Measurements from ENCODE around the gene CALN1.

Gene CALN1

DNA sequence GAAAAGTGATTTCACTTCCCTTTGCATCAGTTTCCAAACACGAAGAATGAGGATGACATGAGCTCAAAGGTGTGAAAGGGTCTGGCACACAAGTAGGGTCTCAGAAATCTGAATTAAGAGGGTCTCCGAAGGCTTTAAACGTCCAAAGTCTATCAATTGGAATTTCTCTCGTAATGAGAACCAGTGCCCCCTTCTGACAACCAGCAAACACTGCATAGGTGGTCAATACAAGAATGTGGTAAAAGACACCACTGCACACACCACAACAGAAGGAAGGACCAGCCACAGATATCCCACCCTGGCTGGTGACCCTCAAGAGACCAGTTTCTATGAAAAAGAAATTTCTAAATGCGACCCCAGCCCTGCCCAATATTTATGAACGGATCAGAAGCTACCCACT is 78.1 kb downstream of the CALN1 start (continued):
- TF ChIP-seq, protein P1, sequence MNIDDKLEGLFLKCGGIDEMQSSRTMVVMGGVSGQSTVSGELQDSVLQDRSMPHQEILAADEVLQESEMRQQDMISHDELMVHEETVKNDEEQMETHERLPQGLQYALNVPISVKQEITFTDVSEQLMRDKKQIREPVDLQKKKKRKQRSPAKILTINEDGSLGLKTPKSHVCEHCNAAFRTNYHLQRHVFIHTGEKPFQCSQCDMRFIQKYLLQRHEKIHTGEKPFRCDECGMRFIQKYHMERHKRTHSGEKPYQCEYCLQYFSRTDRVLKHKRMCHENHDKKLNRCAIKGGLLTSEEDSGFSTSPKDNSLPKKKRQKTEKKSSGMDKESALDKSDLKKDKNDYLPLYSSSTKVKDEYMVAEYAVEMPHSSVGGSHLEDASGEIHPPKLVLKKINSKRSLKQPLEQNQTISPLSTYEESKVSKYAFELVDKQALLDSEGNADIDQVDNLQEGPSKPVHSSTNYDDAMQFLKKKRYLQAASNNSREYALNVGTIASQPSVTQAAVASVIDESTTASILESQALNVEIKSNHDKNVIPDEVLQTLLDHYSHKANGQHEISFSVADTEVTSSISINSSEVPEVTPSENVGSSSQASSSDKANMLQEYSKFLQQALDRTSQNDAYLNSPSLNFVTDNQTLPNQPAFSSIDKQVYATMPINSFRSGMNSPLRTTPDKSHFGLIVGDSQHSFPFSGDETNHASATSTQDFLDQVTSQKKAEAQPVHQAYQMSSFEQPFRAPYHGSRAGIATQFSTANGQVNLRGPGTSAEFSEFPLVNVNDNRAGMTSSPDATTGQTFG (tag by site-specific recombination; IDR thresholded peaks at IDR 0.05; ENCODE audit: borderline replicate concordance) = no peak
- TF ChIP-seq ZNF266 (tag by site-specific recombination; IDR thresholded peaks at IDR 0.05; ENCODE audit: low read depth) = no peak
- TF ChIP-seq ZXDB (tag by site-specific recombination; IDR thresholded peaks at IDR 0.05) = no peak

DNA sequence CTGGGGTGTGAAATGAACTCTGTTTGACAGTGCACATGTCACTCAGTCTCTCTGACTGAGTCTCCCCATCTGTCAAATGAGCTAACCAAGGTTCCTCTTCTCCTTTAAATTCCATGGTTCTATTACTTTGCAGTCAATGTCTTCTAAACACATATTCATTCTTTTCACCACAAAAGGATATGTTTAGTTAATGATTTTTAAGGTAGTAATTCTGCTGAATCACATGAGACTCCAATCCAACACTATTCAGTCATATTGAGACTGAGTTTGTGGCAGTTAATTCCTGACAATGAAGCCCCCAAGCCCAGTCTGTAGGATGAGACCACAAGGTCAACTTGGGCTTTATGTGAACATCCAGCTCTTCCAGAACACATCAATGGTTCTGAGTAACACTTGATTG is 85.3 kb downstream of the CALN1 start:
- Histone ChIP-seq H3K27ac (ENCODE audit: extremely low read depth, low read depth, low read length) (no peak overlapping the region), H3K4me3 (ENCODE audit: low read depth, low read length) (no peak overlapping the region), H3K36me3 (ENCODE audit: control insufficient read depth in 2 of 2, insufficient read depth in 1 of 2, low read length in 2 of 2) (no peaks in the 10 kb centered on the region), H3K9me3 (ENCODE audit: control insufficient read depth, insufficient read depth, low read depth, low read length) (no peaks in the 10 kb centered on the region), H3K4me1 (ENCODE audit: control insufficient read depth, insufficient read depth, low read length) (no peaks in the 10 kb centered on the region)
- CTCF ChIA-PET = no interaction called here
- POLR2A ChIA-PET = no interaction called here
- TF ChIP-seq, protein P2, sequence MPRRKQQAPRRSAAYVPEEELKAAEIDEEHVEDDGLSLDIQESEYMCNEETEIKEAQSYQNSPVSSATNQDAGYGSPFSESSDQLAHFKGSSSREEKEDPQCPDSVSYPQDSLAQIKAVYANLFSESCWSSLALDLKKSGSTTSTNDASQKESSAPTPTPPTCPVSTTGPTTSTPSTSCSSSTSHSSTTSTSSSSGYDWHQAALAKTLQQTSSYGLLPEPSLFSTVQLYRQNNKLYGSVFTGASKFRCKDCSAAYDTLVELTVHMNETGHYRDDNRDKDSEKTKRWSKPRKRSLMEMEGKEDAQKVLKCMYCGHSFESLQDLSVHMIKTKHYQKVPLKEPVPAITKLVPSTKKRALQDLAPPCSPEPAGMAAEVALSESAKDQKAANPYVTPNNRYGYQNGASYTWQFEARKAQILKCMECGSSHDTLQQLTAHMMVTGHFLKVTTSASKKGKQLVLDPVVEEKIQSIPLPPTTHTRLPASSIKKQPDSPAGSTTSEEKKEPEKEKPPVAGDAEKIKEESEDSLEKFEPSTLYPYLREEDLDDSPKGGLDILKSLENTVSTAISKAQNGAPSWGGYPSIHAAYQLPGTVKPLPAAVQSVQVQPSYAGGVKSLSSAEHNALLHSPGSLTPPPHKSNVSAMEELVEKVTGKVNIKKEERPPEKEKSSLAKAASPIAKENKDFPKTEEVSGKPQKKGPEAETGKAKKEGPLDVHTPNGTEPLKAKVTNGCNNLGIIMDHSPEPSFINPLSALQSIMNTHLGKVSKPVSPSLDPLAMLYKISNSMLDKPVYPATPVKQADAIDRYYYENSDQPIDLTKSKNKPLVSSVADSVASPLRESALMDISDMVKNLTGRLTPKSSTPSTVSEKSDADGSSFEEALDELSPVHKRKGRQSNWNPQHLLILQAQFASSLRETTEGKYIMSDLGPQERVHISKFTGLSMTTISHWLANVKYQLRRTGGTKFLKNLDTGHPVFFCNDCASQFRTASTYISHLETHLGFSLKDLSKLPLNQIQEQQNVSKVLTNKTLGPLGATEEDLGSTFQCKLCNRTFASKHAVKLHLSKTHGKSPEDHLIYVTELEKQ (tag by site-specific recombination; IDR thresholded peaks at IDR 0.05; ENCODE audit: borderline replicate concordance) = no peak
- no peak for TF ChIP-seq ZNF132 (tag by site-specific recombination; IDR thresholded peaks at IDR 0.05; ENCODE audit: borderline replicate concordance)

DNA sequence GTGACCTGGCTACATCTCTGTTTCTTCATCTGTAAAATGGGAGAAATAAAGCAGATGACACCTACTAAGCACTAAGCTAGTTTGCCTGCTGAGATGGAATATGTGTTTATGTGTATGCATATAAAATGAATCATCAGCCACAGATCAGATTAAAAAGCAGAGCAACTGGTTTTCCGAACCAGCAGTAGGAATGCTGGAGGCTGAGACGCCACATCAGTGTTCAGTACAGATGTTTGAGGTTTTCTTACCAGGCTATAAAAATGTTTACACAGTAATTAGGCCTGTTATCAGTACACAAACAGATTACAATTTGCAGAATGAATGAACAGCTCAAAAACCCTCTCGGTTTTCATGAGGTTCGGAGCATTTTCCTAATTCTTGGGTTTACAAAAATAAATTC is 85.8 kb downstream of the CALN1 start:
- H3K9me3 ChIP-seq (ENCODE audit: control insufficient read depth, insufficient read depth, low read depth, low read length) = no peaks in the 10 kb centered on the region
- ChIA-PET POLR2A (no interaction called here), CTCF (no interaction called here)
- TF ChIP-seq WT1 (tag by site-specific recombination; IDR thresholded peaks at IDR 0.05) = no peak
- H3K27ac ChIP-seq (ENCODE audit: extremely low read depth, low read depth, low read length) = no peak overlapping the region
- H3K4me3 ChIP-seq (ENCODE audit: low read depth, low read length) = no peak overlapping the region
- H3K4me1 ChIP-seq (ENCODE audit: control insufficient read depth, insufficient read depth, low read length) = no peaks in the 10 kb centered on the region
- H3K36me3 ChIP-seq (ENCODE audit: control insufficient read depth in 2 of 2, insufficient read depth in 1 of 2, low read length in 2 of 2) = no peaks in the 10 kb centered on the region

DNA sequence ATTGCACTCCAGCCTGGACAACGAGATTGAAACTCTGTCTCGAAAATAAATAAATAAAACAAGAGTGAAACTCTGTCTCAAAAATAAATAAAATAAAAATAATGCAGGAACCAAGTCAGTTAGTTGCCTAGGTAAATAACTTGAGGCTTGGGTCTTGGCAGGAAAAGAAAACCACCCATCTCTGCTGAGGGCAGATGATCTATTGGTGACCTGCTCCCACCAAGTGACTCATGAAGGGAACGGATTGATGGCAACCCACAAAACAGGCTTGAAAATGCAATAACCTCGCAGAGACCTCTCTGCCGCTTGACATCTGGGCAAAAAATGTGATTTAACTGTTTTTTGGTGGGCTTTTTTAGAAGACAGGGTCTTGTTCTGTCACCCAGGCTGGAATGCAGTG is 86.6 kb downstream of the CALN1 start:
- H3K9me3 ChIP-seq (ENCODE audit: control insufficient read depth, insufficient read depth, low read depth, low read length) = no peaks in the 10 kb centered on the region
- H3K4me3 ChIP-seq (ENCODE audit: low read depth, low read length) = no peak overlapping the region
- no peak overlapping the region for H3K27ac ChIP-seq (ENCODE audit: extremely low read depth, low read depth, low read length)
- ChIA-PET CTCF (no interaction called here), POLR2A (no interaction called here)
- no peaks in the 10 kb centered on the region for H3K4me1 ChIP-seq (ENCODE audit: control insufficient read depth, insufficient read depth, low read length)
- H3K36me3 ChIP-seq (ENCODE audit: control insufficient read depth in 2 of 2, insufficient read depth in 1 of 2, low read length in 2 of 2) = no peaks in the 10 kb centered on the region
- no peak for TF ChIP-seq ZNF629 (tag by site-specific recombination; IDR thresholded peaks at IDR 0.05)
- no peak for TF ChIP-seq ZNF146 (tag by site-specific recombination; IDR thresholded peaks at IDR 0.05)
- TF ChIP-seq ZNF121 (tag by site-specific recombination; IDR thresholded peaks at IDR 0.05) = no peak
- TF ChIP-seq PRDM1 (tag by site-specific recombination; IDR thresholded peaks at IDR 0.05) = no peak
- TF ChIP-seq SP3 (tag by site-specific recombination; IDR thresholded peaks at IDR 0.05) = no peak
- no peak for TF ChIP-seq SALL2 (tag by site-specific recombination; IDR thresholded peaks at IDR 0.05; ENCODE audit: borderline replicate concordance)
- TF ChIP-seq, protein P2 (tag by site-specific recombination; IDR thresholded peaks at IDR 0.05; ENCODE audit: borderline replicate concordance) = no peak
- no peak for TF ChIP-seq ZNF658 (tag by site-specific recombination; IDR thresholded peaks at IDR 0.05)
- no peak for TF ChIP-seq ZNF544 (tag by site-specific recombination; IDR thresholded peaks at IDR 0.05)
- no peak for TF ChIP-seq ZNF530 (tag by site-specific recombination; IDR thresholded peaks at IDR 0.05; ENCODE audit: low read depth)
- no peak for TF ChIP-seq ZNF501 (tag by site-specific recombination; IDR thresholded peaks at IDR 0.05)
- TF ChIP-seq, protein P3, sequence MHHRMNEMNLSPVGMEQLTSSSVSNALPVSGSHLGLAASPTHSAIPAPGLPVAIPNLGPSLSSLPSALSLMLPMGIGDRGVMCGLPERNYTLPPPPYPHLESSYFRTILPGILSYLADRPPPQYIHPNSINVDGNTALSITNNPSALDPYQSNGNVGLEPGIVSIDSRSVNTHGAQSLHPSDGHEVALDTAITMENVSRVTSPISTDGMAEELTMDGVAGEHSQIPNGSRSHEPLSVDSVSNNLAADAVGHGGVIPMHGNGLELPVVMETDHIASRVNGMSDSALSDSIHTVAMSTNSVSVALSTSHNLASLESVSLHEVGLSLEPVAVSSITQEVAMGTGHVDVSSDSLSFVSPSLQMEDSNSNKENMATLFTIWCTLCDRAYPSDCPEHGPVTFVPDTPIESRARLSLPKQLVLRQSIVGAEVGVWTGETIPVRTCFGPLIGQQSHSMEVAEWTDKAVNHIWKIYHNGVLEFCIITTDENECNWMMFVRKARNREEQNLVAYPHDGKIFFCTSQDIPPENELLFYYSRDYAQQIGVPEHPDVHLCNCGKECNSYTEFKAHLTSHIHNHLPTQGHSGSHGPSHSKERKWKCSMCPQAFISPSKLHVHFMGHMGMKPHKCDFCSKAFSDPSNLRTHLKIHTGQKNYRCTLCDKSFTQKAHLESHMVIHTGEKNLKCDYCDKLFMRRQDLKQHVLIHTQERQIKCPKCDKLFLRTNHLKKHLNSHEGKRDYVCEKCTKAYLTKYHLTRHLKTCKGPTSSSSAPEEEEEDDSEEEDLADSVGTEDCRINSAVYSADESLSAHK (tag by site-specific recombination; IDR thresholded peaks at IDR 0.05) = no peak
